Upper lobe of left lung (tissue), 6 donors: ENCODE measurements around the gene HKDC1. TPM values are rescaled to one million over a fixed set of nuclear protein-coding genes. Genes with fewer than 3 reads are reported as not detected.
A peak's percentile ranks its signal among the peaks of the same experiment; 100 is the strongest.
"Not testable (repeated sequence)": the region's sequence is repeated elsewhere in the genome, so short reads cannot be mapped to it uniquely, and the experiment has no call there.

Source experiments
- ATAC-seq, 2 donors: fragments of 200-7000 bp; cut with Tn5 transposase; one replicate each; pipeline ENCODE4 v1.9.1; 2022; ENCODE audit warnings: mild to moderate bottlenecking in 2 of 2, moderate library complexity in 2 of 2; ENCODE audit not compliant: low FRiP score in 2 of 2
- DNase-seq, 2 donors: peaks; one replicate each; pipeline ENCODE4 v3.0.0-alpha.2; 2019 to 2020
- H3K27ac ChIP-seq, 4 donors: fragments of 200-600 bp; sonication (generic); one replicate each; pipeline ENCODE4 v1.5.1; 2016 to 2019
- H3K27me3 ChIP-seq, 4 donors: fragments of 200-600 bp; sonication (generic); one replicate each; pipeline ENCODE4 v1.5.1; 2017 to 2019
- H3K36me3 ChIP-seq, 4 donors: fragments of 200-600 bp; sonication (generic); one replicate each; pipeline ENCODE4 v1.5.1; 2016 to 2019
- H3K4me1 ChIP-seq, 4 donors: fragments of 200-600 bp; sonication (generic); one replicate each; pipeline ENCODE4 v1.5.1; 2018 to 2019
- H3K4me3 ChIP-seq, 4 donors: fragments of 200-600 bp; sonication (generic); one replicate each; pipeline ENCODE4 v1.5.1; 2017 to 2019; ENCODE audit warnings: mild to moderate bottlenecking in 2 of 4, moderate library complexity in 1 of 4
- H3K9me3 ChIP-seq, 4 donors: fragments of 200-600 bp; sonication (generic); one replicate each; pipeline ENCODE4 v1.5.1; 2018 to 2019
- CTCF ChIP-seq, 6 experiments: fragments of 450-650 bp in 4 of 6; fragments of 200-600 bp in 2 of 6; sonication (generic) in 2 of 6; IDR thresholded peaks; one replicate each; pipeline ENCODE4 v1.5.1; 2016 to 2019; ENCODE audit warnings: antibody characterized with exemption in 6 of 6
- EP300 ChIP-seq, 4 donors: sonication (generic); formaldehyde crosslinking; IDR thresholded peaks; one replicate each; pipeline ENCODE4 v1.5.1; 2017; ENCODE audit warnings: antibody characterized with exemption in 4 of 4, control low read depth in 2 of 4
- POLR2A ChIP-seq, 4 donors: fragments of 450-650 bp; IDR thresholded peaks; one replicate each; pipeline ENCODE4 v1.5.1; 2016 to 2017; ENCODE audit warnings: antibody characterized with exemption in 4 of 4, mild to moderate bottlenecking in 2 of 4
- POLR2AphosphoS5 ChIP-seq, 2 donors: sonication (generic); formaldehyde crosslinking; IDR thresholded peaks; one replicate each; pipeline ENCODE4 v1.5.1; 2017; ENCODE audit warnings: antibody characterized with exemption in 2 of 2
- WGBS, 2 donors: methylation state at CpG; one replicate each; pipeline ENCODE4 v1.1.5; 2017 to 2018; 5-methylcytosine and 5-hydroxymethylcytosine counted together
- total RNA-seq, 6 donors: library from RNA; depleted of rRNA in 4 of 6; stranded (reverse); fragments of >200 nt in 4 of 6; gene quantifications; one replicate each; pipeline versions ENCODE4 v1.1.0 to v1.2.1, GENCODE V29; 2016 to 2021
- donor health status: DM: no; HTN: no; CAD: no; lungs with moderate emphysema.
- donor health status: DM: no; HTN: yes; CAD: no; lungs with severe emphysema.

Gene HKDC1
- 10 to 100 TPM in 2 of 6 donors, 1 to 10 TPM in 4; 3.2 to 12.6 (median 7.5) TPM for total RNA-seq

- peak within 1 kb of the TSS in 2 of 4 donors; percentile 6 to 32 for H3K4me3 ChIP-seq
- no peaks in the 10 kb centered on the region for H3K36me3 ChIP-seq
- ATAC-seq = no peak
- H3K4me1 ChIP-seq = peaks cover 3 to 32% (median 22%) of the 10 kb centered on the region in 4 donors
- H3K27me3 ChIP-seq = no peaks in the 10 kb centered on the region
- H3K9me3 ChIP-seq = no peaks in the 10 kb centered on the region
- peak within 1 kb of the TSS in 3 of 4 donors; percentile 47 to 64 (median 53) for H3K27ac ChIP-seq
- TF ChIP-seq POLR2A (IDR thresholded peaks at IDR 0.05) = peak in 1 of 4 donors; percentile 42
- no peak for TF ChIP-seq EP300 (IDR thresholded peaks at IDR 0.05)
- no peak for TF ChIP-seq CTCF (IDR thresholded peaks at IDR 0.05)
- WGBS, 2 donors = 62 to 85% methylated on average over 8 of the region's 8 CpGs
- DNase-seq = peak in 1 of 2 donors; percentile 38
Measured at GRCh38 chr10:69220041-69220451, at the start of gene HKDC1. Gene HKDC1, plus strand, starts transcription at chr10:69220332. Its CDS starts 104 bp downstream, at chr10:69220436.

GRCh38 chr10:69172241-69172982 lies 47.7 kb upstream of the HKDC1 start:
- Histone ChIP-seq H3K27me3 (no peaks in the 10 kb centered on the region), H3K4me1 (no peaks in the 10 kb centered on the region), H3K36me3 (peaks cover 13 to 57% (median 25%) of the 10 kb centered on the region in 4 donors), H3K9me3 (no peaks in the 10 kb centered on the region), H3K27ac (no peak overlapping the region), H3K4me3 (no peak overlapping the region)
- ATAC-seq (no peak), DNase-seq (no peak)
- WGBS, 2 donors = 92 to 94% methylated on average over 3 of the region's 3 CpGs
- no peak for TF ChIP-seq POLR2AphosphoS5 (IDR thresholded peaks at IDR 0.05)
- no peak for TF ChIP-seq CTCF (IDR thresholded peaks at IDR 0.05)
- no peak for TF ChIP-seq EP300 (IDR thresholded peaks at IDR 0.05)
- no peak for TF ChIP-seq POLR2A (IDR thresholded peaks at IDR 0.05)

GRCh38 chr10:69175326-69175725 lies 44.8 kb upstream of the HKDC1 start:
- H3K27me3 ChIP-seq, DNase-seq, H3K4me3 ChIP-seq, ATAC-seq, H3K9me3 ChIP-seq, H3K27ac ChIP-seq, H3K4me1 ChIP-seq: not testable (repeated sequence)
- WGBS, 2 donors = 70 to 92% methylated on average over 1 to 4 of the region's 4 CpGs
- H3K36me3 ChIP-seq = peaks cover 4 to 30% (median 10%) of the 10 kb centered on the region in 4 donors

GRCh38 chr10:69176823-69177222 lies 43.3 kb upstream of the HKDC1 start:
- Histone ChIP-seq H3K9me3 (no peaks in the 10 kb centered on the region), H3K27ac (no peak overlapping the region), H3K4me1 (peaks cover 12 to 20% (median 18%) of the 10 kb centered on the region in 4 donors), H3K27me3 (no peaks in the 10 kb centered on the region), H3K4me3 (no peak overlapping the region), H3K36me3 (peaks cover 0 to 15% (median 4%) of the 10 kb centered on the region in 4 donors)
- TF ChIP-seq EP300 (IDR thresholded peaks at IDR 0.05) (no peak), POLR2A (IDR thresholded peaks at IDR 0.05) (no peak), CTCF (IDR thresholded peaks at IDR 0.05) (no peak), POLR2AphosphoS5 (IDR thresholded peaks at IDR 0.05) (no peak)
- ATAC-seq = no peak
- WGBS, 2 donors = 78 to 83% methylated on average over 2 of the region's 2 CpGs
- DNase-seq = no peak

GRCh38 chr10:69179089-69179742 lies 40.9 kb upstream of the HKDC1 start:
- peak; percentile 29 to 56 for ATAC-seq
- TF ChIP-seq POLR2A (IDR thresholded peaks at IDR 0.05) (no peak), POLR2AphosphoS5 (IDR thresholded peaks at IDR 0.05) (no peak), EP300 (IDR thresholded peaks at IDR 0.05) (no peak), CTCF (IDR thresholded peaks at IDR 0.05) (no peak)
- 29 to 35% methylated on average over 21 of the region's 21 CpGs for WGBS, 2 donors

More at GRCh38 chr10:69179089-69179742, 40.9 kb upstream of the HKDC1 start:
- no peak for DNase-seq
- H3K9me3 ChIP-seq = no peaks in the 10 kb centered on the region
- peaks cover 23 to 30% (median 26%) of the 10 kb centered on the region in 4 donors for H3K4me1 ChIP-seq
- peak overlapping the region; percentile 16 to 100 (median 76) for H3K4me3 ChIP-seq
- peak overlapping the region; percentile 89 to 94 (median 90) for H3K27ac ChIP-seq
- H3K27me3 ChIP-seq = no peaks in the 10 kb centered on the region
- peaks cover 0 to 14% (median 3%) of the 10 kb centered on the region in 4 donors for H3K36me3 ChIP-seq
